ENCODE measurements around the gene ELP4.

GRCh38 chr11:31820438-31820818 lies 310.9 kb downstream of the ELP4 start:
- no peak for TF ChIP-seq CTCF (IDR thresholded peaks at IDR 0.05)
- no peak for TF ChIP-seq POLR2A (IDR thresholded peaks at IDR 0.05)
- TF ChIP-seq POLR2AphosphoS5 (IDR thresholded peaks at IDR 0.05), result no peak
